Measurements from ENCODE around the gene SULT2A1.

The SULT2A1 gene

GRCh38 chr19:47836038-47836437 is 50.1 kb downstream of the SULT2A1 start:
- no peak overlapping the region for H3K27ac ChIP-seq
- TF ChIP-seq ZFX (IDR thresholded peaks at IDR 0.05; ENCODE audit: borderline replicate concordance): no peak
- TF ChIP-seq, protein P1, sequence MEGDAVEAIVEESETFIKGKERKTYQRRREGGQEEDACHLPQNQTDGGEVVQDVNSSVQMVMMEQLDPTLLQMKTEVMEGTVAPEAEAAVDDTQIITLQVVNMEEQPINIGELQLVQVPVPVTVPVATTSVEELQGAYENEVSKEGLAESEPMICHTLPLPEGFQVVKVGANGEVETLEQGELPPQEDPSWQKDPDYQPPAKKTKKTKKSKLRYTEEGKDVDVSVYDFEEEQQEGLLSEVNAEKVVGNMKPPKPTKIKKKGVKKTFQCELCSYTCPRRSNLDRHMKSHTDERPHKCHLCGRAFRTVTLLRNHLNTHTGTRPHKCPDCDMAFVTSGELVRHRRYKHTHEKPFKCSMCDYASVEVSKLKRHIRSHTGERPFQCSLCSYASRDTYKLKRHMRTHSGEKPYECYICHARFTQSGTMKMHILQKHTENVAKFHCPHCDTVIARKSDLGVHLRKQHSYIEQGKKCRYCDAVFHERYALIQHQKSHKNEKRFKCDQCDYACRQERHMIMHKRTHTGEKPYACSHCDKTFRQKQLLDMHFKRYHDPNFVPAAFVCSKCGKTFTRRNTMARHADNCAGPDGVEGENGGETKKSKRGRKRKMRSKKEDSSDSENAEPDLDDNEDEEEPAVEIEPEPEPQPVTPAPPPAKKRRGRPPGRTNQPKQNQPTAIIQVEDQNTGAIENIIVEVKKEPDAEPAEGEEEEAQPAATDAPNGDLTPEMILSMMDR (IDR thresholded peaks at IDR 0.05): no peak

- TF ChIP-seq, protein P1 (IDR thresholded peaks at IDR 0.05): no peak
- no peak for TF ChIP-seq ZFX (IDR thresholded peaks at IDR 0.05; ENCODE audit: borderline replicate concordance)
- no peak overlapping the region for H3K27ac ChIP-seq
Measured at GRCh38 chr19:47832723-47833122, 53.4 kb downstream of the SULT2A1 start.

GRCh38 chr19:47826800-47827199 is 59.3 kb downstream of the SULT2A1 start:
- no peak for TF ChIP-seq ZFX (IDR thresholded peaks at IDR 0.05; ENCODE audit: borderline replicate concordance)
- TF ChIP-seq, protein P1 (IDR thresholded peaks at IDR 0.05): no peak
- H3K27ac ChIP-seq: no peak overlapping the region

GRCh38 chr19:47824396-47824795 is 61.7 kb downstream of the SULT2A1 start:
- no peak overlapping the region for H3K27ac ChIP-seq
- TF ChIP-seq, protein P1 (IDR thresholded peaks at IDR 0.05): no peak
- TF ChIP-seq ZFX (IDR thresholded peaks at IDR 0.05; ENCODE audit: borderline replicate concordance): no peak

DNA sequence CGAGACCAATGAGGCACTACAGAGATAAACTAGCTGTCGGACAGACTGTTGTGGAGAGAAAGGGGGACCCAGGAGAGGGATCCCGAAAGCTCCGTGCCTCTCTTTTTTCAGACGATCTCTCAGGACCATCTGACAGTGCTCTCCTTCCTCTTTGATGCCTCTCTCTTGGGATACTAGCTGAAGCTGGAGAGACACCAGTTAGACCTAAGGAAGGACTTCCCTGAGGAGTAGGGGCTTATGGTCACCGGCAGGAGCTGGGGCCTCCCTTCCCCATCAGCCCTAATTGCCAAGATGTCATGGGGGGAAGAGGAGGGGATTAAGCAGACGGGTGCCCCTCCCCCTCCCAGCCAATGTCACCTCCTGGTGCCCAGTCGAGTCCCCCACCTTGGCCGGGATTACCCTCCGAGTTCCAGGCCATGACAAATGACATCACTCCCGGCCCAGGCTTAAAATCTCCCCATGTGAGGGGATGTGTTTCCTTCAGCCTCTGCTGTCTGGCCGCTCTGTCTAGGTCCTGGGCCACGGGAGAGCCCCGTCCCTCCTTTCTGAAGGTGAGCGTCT is 64.6 kb downstream of the SULT2A1 start, which contains the start of gene CRX:
Gene CRX, plus strand, starts transcription at position 478 of the 561 bp plus-strand sequence. CDS start 12,507 bp downstream, outside the sequence.
- TF ChIP-seq, protein P1 (IDR thresholded peaks at IDR 0.05): no peak
- TF ChIP-seq ZFX (IDR thresholded peaks at IDR 0.05; ENCODE audit: borderline replicate concordance): no peak
- no peak within 1 kb of the TSS for H3K27ac ChIP-seq

All from 22Rv1 (cell line).